Measurements from ENCODE around the gene GAS6. TPM values are rescaled to one million over a fixed set of nuclear protein-coding genes. Genes with fewer than 3 reads are reported as not detected.
"Not testable (repeated sequence)": the region's sequence is repeated elsewhere in the genome, so short reads cannot be mapped to it uniquely, and the experiment has no call there.

Gene GAS6
- total RNA-seq, 1 experiment from 2014 or later, result 41.7 TPM

GRCh38 chr13:113796964-113797676, 66.8 kb downstream of the GAS6 start:
- Histone ChIP-seq H3K36me3 (no peaks in the 10 kb centered on the region; the same call in 1 of the 2 replicates), H3K27me3 (replicated peaks) (peaks cover 17% of the 10 kb centered on the region), H3K9me3 (replicated peaks) (no peaks in the 10 kb centered on the region; the same call in none of the 2 replicates), H3K27ac (no peak overlapping the region), H3K4me3 (no peak overlapping the region), H3K4me1 (replicated peaks) (peaks cover 4% of the 10 kb centered on the region)
- DNase-seq (ENCODE audit: low read depth in 1 of 2, low spot score in 2 of 2), result peak in 1 of 2 experiments; percentile 63

DNA sequence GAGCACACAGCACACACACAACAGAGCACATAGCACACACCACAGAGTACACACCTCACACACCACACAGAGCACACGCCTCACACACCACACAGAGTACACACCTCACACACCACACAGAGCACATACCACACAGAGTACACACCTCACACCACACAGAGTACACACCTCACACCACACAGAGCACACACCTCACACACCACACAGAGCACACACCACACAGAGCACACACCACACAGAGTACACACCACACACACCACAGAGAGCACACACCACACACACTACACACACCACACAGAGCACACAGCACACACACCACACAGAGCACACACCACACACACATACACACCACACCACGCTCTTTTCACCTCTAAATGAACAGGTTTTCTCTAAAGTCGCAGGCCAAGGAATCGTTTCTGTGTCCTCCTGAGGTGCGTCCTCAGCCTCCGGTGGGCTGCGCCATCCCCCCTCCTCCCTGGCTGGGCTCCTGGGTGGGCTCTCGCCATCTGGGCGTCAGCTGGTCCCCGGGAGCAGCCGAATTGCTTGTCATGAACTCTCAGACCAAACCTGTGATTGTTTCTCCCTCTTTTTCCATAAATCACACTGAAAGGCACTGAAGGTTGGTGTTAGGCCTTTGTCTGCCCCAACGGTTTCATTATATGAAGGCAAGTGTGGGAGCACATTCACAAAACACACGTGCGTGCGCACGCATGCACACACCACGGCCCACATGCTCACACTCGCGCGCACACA, 67.5 kb downstream of the GAS6 start:
- Histone ChIP-seq H3K27me3 (replicated peaks) (peaks cover 24% of the 10 kb centered on the region), H3K4me1 (replicated peaks) (no peaks in the 10 kb centered on the region; the same call in 1 of the 2 replicates), H3K4me3 (no peak overlapping the region), H3K9me3 (replicated peaks) (peaks cover 2% of the 10 kb centered on the region), H3K27ac (no peak overlapping the region), H3K36me3 (no peaks in the 10 kb centered on the region; the same call in 1 of the 2 replicates)
- peak in 1 of 2 experiments; percentile 55 for DNase-seq (ENCODE audit: low read depth in 1 of 2, low spot score in 2 of 2)

- not testable (repeated sequence) for H3K4me1 ChIP-seq (replicated peaks); H3K4me3 ChIP-seq; H3K36me3 ChIP-seq; H3K27ac ChIP-seq; H3K9me3 ChIP-seq (replicated peaks); DNase-seq (ENCODE audit: low read depth in 1 of 2, low spot score in 2 of 2)
- peaks cover 25% of the 10 kb centered on the region for H3K27me3 ChIP-seq (replicated peaks)
These were observed 68.5 kb downstream of the GAS6 start for GRCh38 chr13:113795362-113795761.

DNA sequence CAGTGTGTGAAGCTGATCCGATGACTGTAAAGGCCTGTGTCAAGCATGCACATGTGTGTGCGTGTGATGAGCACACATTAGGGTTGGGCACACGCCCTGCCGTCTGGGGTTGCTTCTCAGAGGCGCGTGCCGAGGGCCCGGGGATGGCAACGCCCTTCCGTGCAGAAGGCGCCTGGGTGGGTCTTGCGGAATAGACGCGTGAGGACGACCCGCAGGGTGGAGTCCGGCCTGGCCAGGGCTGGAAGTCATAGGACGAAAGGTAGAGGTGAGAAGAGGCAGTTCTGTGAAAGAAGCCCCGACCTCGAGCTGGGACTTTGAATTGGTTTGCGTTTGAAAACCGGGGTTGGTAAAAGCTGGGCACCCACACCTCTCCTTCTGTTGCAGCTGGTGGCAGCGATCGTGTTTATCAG, 69.1 kb downstream of the GAS6 start:
- peaks cover 5% of the 10 kb centered on the region for H3K9me3 ChIP-seq (replicated peaks)
- H3K4me3 ChIP-seq, result no peak overlapping the region
- H3K4me1 ChIP-seq (replicated peaks), result no peaks in the 10 kb centered on the region
- DNase-seq (ENCODE audit: low read depth in 1 of 2, low spot score in 2 of 2), result peak in 1 of 2 experiments; percentile 65
- peaks cover 25% of the 10 kb centered on the region for H3K27me3 ChIP-seq (replicated peaks)
- no peak overlapping the region for H3K27ac ChIP-seq
- H3K36me3 ChIP-seq, result no peaks in the 10 kb centered on the region

- Histone ChIP-seq H3K4me3 (no peak overlapping the region), H3K36me3 (no peaks in the 10 kb centered on the region), H3K4me1 (replicated peaks) (no peaks in the 10 kb centered on the region), H3K27me3 (replicated peaks) (peaks cover 25% of the 10 kb centered on the region), H3K9me3 (replicated peaks) (peaks cover 5% of the 10 kb centered on the region), H3K27ac (no peak overlapping the region)
- DNase-seq (ENCODE audit: low read depth in 1 of 2, low spot score in 2 of 2), result peak in 1 of 2 experiments; percentile 58
These were observed 69.8 kb downstream of the GAS6 start for GRCh38 chr13:113794086-113794485.

- Histone ChIP-seq H3K4me3 (no peak overlapping the region), H3K36me3 (no peaks in the 10 kb centered on the region), H3K4me1 (replicated peaks) (no peaks in the 10 kb centered on the region), H3K27me3 (replicated peaks) (peaks cover 25% of the 10 kb centered on the region), H3K9me3 (replicated peaks) (peaks cover 5% of the 10 kb centered on the region), H3K27ac (no peak overlapping the region)
- DNase-seq (ENCODE audit: low read depth in 1 of 2, low spot score in 2 of 2), result peak in 1 of 2 experiments; percentile 63
These were observed 70.2 kb downstream of the GAS6 start for GRCh38 chr13:113793718-113794085.

DNA sequence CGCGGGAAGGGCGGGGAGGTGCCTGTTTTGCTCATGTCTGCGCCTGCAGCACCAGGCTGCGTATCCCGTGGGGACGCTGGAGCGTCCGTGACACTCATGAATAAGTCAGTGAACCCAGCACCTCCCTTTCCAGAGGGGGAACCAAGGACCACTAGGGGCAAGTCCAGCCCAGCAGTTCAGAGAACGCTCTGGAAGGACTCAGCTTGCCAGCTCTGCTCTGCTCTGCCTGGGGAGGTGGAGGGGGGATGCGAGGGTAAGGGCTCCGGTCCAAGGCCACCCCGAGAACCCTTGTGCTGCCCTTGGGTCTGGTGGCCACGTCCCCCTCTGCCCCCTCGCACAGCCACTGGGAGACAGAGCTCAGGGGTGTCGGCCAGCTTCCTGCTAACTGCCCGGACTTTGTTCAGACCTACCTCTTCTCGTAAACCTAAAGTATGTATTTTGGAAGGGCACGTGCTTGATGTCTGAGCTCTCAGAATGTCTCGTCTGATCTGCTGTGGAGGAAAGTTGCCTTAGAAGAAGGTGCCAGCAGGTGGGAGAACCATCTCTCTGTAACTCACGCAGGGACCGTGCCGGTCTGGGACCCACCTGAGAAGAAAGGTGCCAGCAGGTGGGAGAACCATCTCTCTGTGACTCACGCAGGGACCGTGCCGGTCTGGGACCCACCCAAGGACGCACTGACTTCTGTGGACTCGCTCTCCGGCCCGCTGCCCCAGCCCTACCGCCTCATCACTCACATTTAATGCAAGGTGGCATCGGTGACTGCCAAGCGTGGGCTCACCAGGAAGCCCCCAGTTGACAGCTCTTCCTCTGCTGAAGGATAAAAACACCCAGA, 70.8 kb downstream of the GAS6 start:
- H3K9me3 ChIP-seq (replicated peaks), result peaks cover 5% of the 10 kb centered on the region
- peak in 1 of 2 experiments; percentile 59 for DNase-seq (ENCODE audit: low read depth in 1 of 2, low spot score in 2 of 2)
- no peak overlapping the region for H3K4me3 ChIP-seq
- no peak overlapping the region for H3K27ac ChIP-seq
- H3K27me3 ChIP-seq (replicated peaks), result peaks cover 25% of the 10 kb centered on the region
- no peaks in the 10 kb centered on the region for H3K4me1 ChIP-seq (replicated peaks)
- H3K36me3 ChIP-seq, result no peaks in the 10 kb centered on the region

GRCh38 chr13:113792236-113792770, 71.6 kb downstream of the GAS6 start:
- peaks cover 5% of the 10 kb centered on the region; the same call in 1 of the 2 replicates for H3K9me3 ChIP-seq (replicated peaks)
- no peak overlapping the region for H3K27ac ChIP-seq
- H3K36me3 ChIP-seq, result no peaks in the 10 kb centered on the region
- DNase-seq (ENCODE audit: low read depth in 1 of 2, low spot score in 2 of 2), result peak in 1 of 2 experiments; percentile 49
- no peak overlapping the region for H3K4me3 ChIP-seq
- peaks cover 25% of the 10 kb centered on the region for H3K27me3 ChIP-seq (replicated peaks)
- H3K4me1 ChIP-seq (replicated peaks), result no peaks in the 10 kb centered on the region

DNA sequence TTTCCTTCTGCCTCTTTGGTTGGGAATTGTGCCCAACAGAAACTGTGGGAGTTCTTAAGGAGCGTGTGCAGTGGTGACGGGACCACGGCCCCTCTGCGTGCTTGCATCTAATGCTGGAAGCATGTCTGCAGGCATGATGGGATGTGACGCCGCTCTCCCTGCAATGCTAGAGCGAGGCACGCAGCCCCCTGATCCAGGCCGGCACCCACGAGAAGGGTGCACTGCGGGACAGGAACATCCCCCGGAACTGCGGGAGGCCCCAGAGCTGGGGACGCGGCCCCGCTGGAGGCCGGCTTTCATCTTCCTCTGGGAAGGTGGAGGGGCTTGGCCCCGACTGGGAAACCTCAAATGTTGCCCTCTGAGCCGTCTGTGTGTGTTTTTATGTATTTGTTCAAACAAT, 72.1 kb downstream of the GAS6 start:
- peaks cover 5% of the 10 kb centered on the region; the same call in 1 of the 2 replicates for H3K9me3 ChIP-seq (replicated peaks)
- H3K27ac ChIP-seq, result no peak overlapping the region
- H3K4me3 ChIP-seq, result no peak overlapping the region
- peaks cover 25% of the 10 kb centered on the region for H3K27me3 ChIP-seq (replicated peaks)
- peak in 1 of 2 experiments; percentile 58 for DNase-seq (ENCODE audit: low read depth in 1 of 2, low spot score in 2 of 2)
- H3K4me1 ChIP-seq (replicated peaks), result no peaks in the 10 kb centered on the region
- H3K36me3 ChIP-seq, result no peaks in the 10 kb centered on the region

- DNase-seq (ENCODE audit: low read depth in 1 of 2, low spot score in 2 of 2), result peak in 1 of 2 experiments; percentile 55
- peaks cover 25% of the 10 kb centered on the region for H3K27me3 ChIP-seq (replicated peaks)
- peaks cover 5% of the 10 kb centered on the region; the same call in 1 of the 2 replicates for H3K9me3 ChIP-seq (replicated peaks)
- H3K36me3 ChIP-seq, result no peaks in the 10 kb centered on the region
- no peak overlapping the region for H3K4me3 ChIP-seq
- no peak overlapping the region for H3K27ac ChIP-seq
- H3K4me1 ChIP-seq (replicated peaks), result 0 out of 2 replicates have a peak, but pooled peaks cover 3% of the 10 kb centered on the region
These were observed 72.7 kb downstream of the GAS6 start for GRCh38 chr13:113791226-113791625.

DNA sequence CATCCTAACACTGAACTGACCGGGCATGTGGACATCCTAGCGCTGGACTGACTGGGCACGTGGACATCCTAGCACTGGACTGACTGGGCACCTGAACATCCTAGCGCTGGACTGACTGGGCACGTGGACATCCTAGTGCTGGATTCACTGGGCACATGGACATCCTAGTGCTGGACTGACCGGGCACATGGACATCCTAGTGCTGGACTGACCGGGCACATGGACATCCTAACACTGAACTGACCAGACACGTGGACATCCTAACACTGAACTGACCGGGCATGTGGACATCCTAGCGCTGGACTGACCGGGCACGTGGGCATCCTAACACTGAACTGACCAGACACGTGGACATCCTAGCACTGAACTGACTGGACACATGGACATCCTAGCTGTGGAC, 73.9 kb downstream of the GAS6 start:
- not testable (repeated sequence) for H3K27ac ChIP-seq; H3K36me3 ChIP-seq; H3K4me3 ChIP-seq; H3K9me3 ChIP-seq (replicated peaks)
- Histone ChIP-seq H3K27me3 (replicated peaks) (peaks cover 22% of the 10 kb centered on the region), H3K4me1 (replicated peaks) (peaks cover 12% of the 10 kb centered on the region)
- peak in 1 of 2 experiments; percentile 42 for DNase-seq (ENCODE audit: low read depth in 1 of 2, low spot score in 2 of 2)

DNA sequence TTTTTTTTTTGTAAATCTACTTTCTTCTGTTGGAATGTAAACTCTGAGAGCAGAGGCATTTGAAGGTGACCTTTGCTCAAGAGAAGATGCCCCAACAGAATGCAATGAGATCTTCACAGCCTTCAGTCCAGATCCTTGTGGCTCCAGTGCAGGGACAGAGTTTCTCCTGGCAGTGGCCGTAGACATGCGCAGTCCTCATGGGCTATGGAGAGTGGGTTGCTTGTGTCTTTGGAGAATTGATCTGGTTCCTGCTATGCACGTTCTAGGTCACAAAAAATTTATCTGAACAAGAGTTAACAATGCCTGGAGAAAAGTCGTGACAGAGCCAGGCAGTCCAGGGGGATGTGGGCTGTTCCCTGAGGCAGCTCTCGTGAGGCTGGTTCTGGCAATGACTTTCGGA, 74.7 kb downstream of the GAS6 start:
- H3K27ac ChIP-seq, result no peak overlapping the region
- H3K27me3 ChIP-seq (replicated peaks), result peaks cover 22% of the 10 kb centered on the region
- H3K9me3 ChIP-seq (replicated peaks), result peaks cover 5% of the 10 kb centered on the region; the same call in 1 of the 2 replicates
- peaks cover 19% of the 10 kb centered on the region for H3K4me1 ChIP-seq (replicated peaks)
- no peak overlapping the region for H3K4me3 ChIP-seq
- no peaks in the 10 kb centered on the region for H3K36me3 ChIP-seq
- DNase-seq (ENCODE audit: low read depth in 1 of 2, low spot score in 2 of 2), result peak in 1 of 2 experiments; percentile 40
